ENCODE data around the gene CTBP1.

CTBP1 gene

GRCh38 chr4:1285790-1286553 lies 37.0 kb upstream of the CTBP1 start:
- H3K27me3 Mint-ChIP-seq (ENCODE audit: low read depth, poor library complexity): peaks cover 23% of the 10 kb centered on the region
- no peak for DNase-seq
- peaks cover 17% of the 10 kb centered on the region for H3K4me1 Mint-ChIP-seq
- peaks cover 35% of the 10 kb centered on the region for H3K9me3 Mint-ChIP-seq
- TF ChIP-seq, protein P1, sequence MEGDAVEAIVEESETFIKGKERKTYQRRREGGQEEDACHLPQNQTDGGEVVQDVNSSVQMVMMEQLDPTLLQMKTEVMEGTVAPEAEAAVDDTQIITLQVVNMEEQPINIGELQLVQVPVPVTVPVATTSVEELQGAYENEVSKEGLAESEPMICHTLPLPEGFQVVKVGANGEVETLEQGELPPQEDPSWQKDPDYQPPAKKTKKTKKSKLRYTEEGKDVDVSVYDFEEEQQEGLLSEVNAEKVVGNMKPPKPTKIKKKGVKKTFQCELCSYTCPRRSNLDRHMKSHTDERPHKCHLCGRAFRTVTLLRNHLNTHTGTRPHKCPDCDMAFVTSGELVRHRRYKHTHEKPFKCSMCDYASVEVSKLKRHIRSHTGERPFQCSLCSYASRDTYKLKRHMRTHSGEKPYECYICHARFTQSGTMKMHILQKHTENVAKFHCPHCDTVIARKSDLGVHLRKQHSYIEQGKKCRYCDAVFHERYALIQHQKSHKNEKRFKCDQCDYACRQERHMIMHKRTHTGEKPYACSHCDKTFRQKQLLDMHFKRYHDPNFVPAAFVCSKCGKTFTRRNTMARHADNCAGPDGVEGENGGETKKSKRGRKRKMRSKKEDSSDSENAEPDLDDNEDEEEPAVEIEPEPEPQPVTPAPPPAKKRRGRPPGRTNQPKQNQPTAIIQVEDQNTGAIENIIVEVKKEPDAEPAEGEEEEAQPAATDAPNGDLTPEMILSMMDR (IDR thresholded peaks at IDR 0.05): no peak
- no peak overlapping the region for H3K27ac Mint-ChIP-seq
- H3K4me3 Mint-ChIP-seq: no peak overlapping the region
- H3K36me3 Mint-ChIP-seq (ENCODE audit: low read depth): peaks cover 5% of the 10 kb centered on the region

- no peak for DNase-seq
- no peak overlapping the region for H3K4me3 Mint-ChIP-seq
- H3K36me3 Mint-ChIP-seq (ENCODE audit: low read depth): peaks cover 5% of the 10 kb centered on the region
- no peak overlapping the region for H3K27ac Mint-ChIP-seq
- peaks cover 39% of the 10 kb centered on the region for H3K9me3 Mint-ChIP-seq
- H3K27me3 Mint-ChIP-seq (ENCODE audit: low read depth, poor library complexity): peaks cover 29% of the 10 kb centered on the region
- TF ChIP-seq, protein P1 (IDR thresholded peaks at IDR 0.05): no peak
- H3K4me1 Mint-ChIP-seq: peaks cover 10% of the 10 kb centered on the region
Observed at GRCh38 chr4:1285151-1285789, 36.3 kb upstream of the CTBP1 start.

DNA sequence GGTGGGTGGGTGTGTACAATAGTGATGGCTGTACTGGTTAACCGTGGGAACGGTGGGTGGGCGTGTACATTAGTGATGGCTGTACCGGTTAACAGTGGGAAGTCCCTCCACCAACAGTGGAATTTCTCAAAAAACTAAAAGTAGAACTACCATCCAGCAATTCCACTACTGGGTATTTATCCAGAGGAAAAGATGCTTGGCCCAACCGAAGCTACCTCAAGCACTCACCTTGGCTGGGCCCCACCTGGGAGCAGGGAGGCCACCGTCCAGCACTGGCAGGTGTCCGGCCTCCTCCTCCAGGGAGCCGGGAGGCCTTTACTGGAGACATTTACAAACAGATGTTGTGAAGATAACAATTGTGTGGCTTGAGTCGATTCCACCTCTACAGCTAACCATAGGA lies 34.8 kb upstream of the CTBP1 start:
- no peak overlapping the region for H3K4me3 Mint-ChIP-seq
- peaks cover 6% of the 10 kb centered on the region for H3K4me1 Mint-ChIP-seq
- TF ChIP-seq, protein P1 (IDR thresholded peaks at IDR 0.05): no peak
- peaks cover 5% of the 10 kb centered on the region for H3K36me3 Mint-ChIP-seq (ENCODE audit: low read depth)
- peaks cover 46% of the 10 kb centered on the region for H3K9me3 Mint-ChIP-seq
- no peak for DNase-seq
- H3K27ac Mint-ChIP-seq: no peak overlapping the region
- peaks cover 32% of the 10 kb centered on the region for H3K27me3 Mint-ChIP-seq (ENCODE audit: low read depth, poor library complexity)

- TF ChIP-seq, protein P1 (IDR thresholded peaks at IDR 0.05): no peak
- H3K27me3 Mint-ChIP-seq (ENCODE audit: low read depth, poor library complexity): peaks cover 25% of the 10 kb centered on the region
- no peaks in the 10 kb centered on the region for H3K4me1 Mint-ChIP-seq
- H3K9me3 Mint-ChIP-seq: peaks cover 46% of the 10 kb centered on the region
- H3K27ac Mint-ChIP-seq: no peak overlapping the region
- peaks cover 6% of the 10 kb centered on the region for H3K36me3 Mint-ChIP-seq (ENCODE audit: low read depth)
- DNase-seq: no peak
- H3K4me3 Mint-ChIP-seq: no peak overlapping the region
Observed at GRCh38 chr4:1279253-1279652, 30.3 kb upstream of the CTBP1 start.

DNA sequence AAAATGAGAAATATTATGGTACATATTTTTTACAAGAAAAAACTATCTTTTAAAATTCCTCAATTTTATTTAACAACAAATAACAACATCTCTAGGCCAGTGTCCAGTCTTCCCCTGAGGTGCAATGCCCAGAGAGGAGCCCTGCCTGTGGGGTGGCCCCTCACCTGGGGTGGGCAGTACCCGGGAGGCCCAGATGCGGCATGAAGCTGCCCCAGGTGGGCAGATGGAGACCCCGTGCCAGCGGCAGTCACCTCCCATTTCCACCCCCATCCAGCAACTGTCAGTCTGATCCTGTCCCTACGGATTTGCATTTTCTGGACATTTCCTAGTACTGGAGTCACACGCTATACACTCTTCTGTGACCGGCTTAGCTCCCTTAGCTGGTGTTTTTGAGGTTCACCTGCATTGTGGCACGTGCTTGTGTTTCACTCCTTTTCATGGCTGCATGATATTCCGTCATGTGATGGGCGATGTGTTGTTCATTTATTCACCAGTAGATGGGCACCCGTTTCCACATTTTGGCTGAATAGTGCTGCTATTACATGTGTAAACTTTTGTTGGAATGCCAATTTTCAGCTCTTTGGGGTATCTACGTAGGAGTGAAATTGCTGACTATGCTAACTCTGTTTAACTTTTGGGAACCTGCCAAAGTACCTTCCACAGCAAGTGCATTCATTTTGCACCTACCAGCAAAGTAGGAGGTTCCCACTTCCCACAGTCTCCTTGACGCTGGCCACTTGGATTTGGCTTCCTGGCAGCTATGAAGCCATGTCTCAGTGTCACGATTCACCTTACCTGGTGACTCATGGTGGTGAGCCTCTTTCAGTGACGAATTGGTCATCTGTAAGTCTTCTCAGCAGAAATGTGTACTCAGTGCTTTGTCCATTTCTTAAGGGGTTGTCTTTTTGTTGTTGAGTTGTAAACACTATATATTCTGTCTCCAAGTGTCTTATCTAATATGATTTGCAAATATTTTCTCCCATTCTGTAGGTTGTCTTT lies 29.0 kb upstream of the CTBP1 start:
- Mint-ChIP-seq H3K27me3 (ENCODE audit: low read depth, poor library complexity) (peaks cover 25% of the 10 kb centered on the region), H3K4me3 (no peak overlapping the region), H3K36me3 (ENCODE audit: low read depth) (peaks cover 6% of the 10 kb centered on the region), H3K27ac (no peak overlapping the region), H3K9me3 (peaks cover 46% of the 10 kb centered on the region), H3K4me1 (no peaks in the 10 kb centered on the region)
- DNase-seq: no peak
- TF ChIP-seq, protein P1 (IDR thresholded peaks at IDR 0.05): no peak
